BLaER1 treated with 17β-estradiol and CSF1 and Interleukin-3, amounts not matched to agents 10 nM and 100 nM (cell line): ENCODE results near the gene GRP.

Experiments
- H3K27ac ChIP-seq, 11 experiments: shearing (Covaris generic); formaldehyde crosslinking; 2 replicates each; pipeline ENCODE4 v1.8.1; 2022
- H3K27me3 ChIP-seq, 11 experiments: shearing (Covaris generic); formaldehyde crosslinking; 2 replicates each; pipeline ENCODE4 v1.8.1; 2022
- H3K36me3 ChIP-seq, 11 experiments: shearing (Covaris generic); formaldehyde crosslinking; 2 replicates each; pipeline ENCODE4 v1.8.1; 2022
- H3K4me1 ChIP-seq, 10 experiments: shearing (Covaris generic); formaldehyde crosslinking; 2 replicates each; pipeline ENCODE4 v1.8.1; 2022
- H3K4me2 ChIP-seq, 11 experiments: shearing (Covaris generic); formaldehyde crosslinking; 2 replicates each; pipeline ENCODE4 v1.8.1; 2022
- H3K4me3 ChIP-seq, 10 experiments: shearing (Covaris generic); formaldehyde crosslinking; 2 replicates each; pipeline ENCODE4 v1.8.1; 2022
- H3K9ac ChIP-seq, 11 experiments: shearing (Covaris generic); formaldehyde crosslinking; 2 replicates each; pipeline ENCODE4 v1.8.1; 2022
- H3K9me3 ChIP-seq, 11 experiments: shearing (Covaris generic); formaldehyde crosslinking; replicated peaks in 1 of 11; 2 replicates each; pipeline ENCODE4 v1.8.1; 2022
- H4K20me1 ChIP-seq, 11 experiments: shearing (Covaris generic); formaldehyde crosslinking; 2 replicates each; pipeline ENCODE4 v1.8.1; 2022
- Cebpa-rat ChIP-seq, 11 experiments: shearing (Covaris generic); IDR thresholded peaks; 2 replicates each; pipeline ENCODE4 v1.8.1; 2022

The GRP gene

DNA sequence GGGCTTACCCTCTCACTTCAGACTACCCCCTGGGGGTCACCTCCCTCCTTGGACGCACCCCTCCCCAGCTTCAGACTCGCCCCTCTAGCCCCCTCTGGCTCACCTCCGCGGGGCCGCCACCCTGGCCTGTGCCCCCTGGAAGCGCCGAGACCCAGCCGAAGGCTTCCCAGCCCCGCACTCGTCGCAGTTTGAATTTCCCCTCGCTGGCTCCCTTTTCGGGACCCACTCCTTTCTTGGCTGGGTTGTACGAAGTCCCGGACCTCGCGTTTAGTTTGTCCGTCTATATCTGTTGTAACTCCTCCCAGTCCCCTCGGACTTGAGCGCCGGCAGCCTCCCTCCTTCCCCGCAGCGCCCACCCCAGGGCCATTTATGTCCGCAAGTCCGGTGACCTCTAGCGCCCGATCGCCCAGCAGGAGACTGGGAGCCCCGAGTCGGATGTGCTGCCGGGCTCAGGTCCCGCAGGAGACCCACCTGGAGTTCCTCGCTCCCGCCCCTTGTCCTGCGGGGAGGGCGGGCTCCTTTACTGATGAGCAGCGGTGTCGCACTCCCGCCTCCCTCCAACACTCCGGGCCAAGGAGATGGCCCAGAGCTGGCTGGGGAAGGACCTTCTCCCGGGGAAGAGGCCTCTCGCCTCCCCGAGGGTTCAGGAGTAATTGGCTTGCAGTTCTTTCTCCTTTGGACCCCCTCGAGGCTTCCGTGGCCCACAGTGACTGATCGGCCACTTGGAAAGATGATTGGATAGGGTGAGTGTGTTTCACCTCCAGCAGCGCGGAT, 54.0 kb downstream of the GRP start:
- H4K20me1 ChIP-seq, result peaks cover 0 to under 1% (median 0%) of the 10 kb centered on the region in 11 experiments; a peak in 3 of 22 replicates
- no peaks in the 10 kb centered on the region for H3K36me3 ChIP-seq
- H3K4me3 ChIP-seq, result peak overlapping the region in 3 of 10 experiments; percentile 9 to 17 (median 15); a peak in 3 of 20 replicates
- no peak overlapping the region for H3K9ac ChIP-seq
- no peak overlapping the region for H3K4me2 ChIP-seq
- peaks cover 42 to 58% (median 52%) of the 10 kb centered on the region in 11 experiments for H3K9me3 ChIP-seq
- peaks cover 0 to 8% (median 4%) of the 10 kb centered on the region in 10 experiments; a peak in 5 of 20 replicates for H3K4me1 ChIP-seq
- H3K27me3 ChIP-seq, result peaks cover 59 to 77% (median 72%) of the 10 kb centered on the region in 11 experiments
- TF ChIP-seq Cebpa-rat (IDR thresholded peaks at IDR 0.05), result no peak
- no peak overlapping the region for H3K27ac ChIP-seq

DNA sequence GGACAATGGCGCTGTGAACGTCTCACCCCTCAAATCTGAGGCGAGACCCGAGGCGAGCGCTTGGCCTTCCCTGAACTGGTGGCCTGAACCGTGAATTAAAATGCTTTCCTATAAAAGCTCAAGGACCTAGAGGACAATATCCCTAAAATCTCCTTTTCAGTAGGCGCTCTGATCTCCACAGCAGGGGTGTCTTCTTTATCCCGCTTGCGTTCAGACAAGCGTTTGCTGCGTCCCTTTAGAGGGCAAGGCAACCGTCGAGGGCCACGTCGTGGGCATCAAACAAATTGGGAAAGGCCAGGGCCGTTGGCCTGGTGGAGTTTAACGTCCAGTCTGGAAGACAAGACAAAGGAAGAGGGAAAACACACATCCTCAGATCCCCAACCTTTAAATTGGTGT, 54.6 kb downstream of the GRP start:
- TF ChIP-seq Cebpa-rat (IDR thresholded peaks at IDR 0.05), result no peak
- Histone ChIP-seq H3K4me1 (peaks cover 0 to 3% (median 0%) of the 10 kb centered on the region in 10 experiments; a peak in 1 of 20 replicates), H3K27ac (no peak overlapping the region), H3K4me3 (no peak overlapping the region), H3K4me2 (no peak overlapping the region), H3K27me3 (peaks cover 53 to 71% (median 67%) of the 10 kb centered on the region in 11 experiments), H3K9ac (no peak overlapping the region), H3K9me3 (peaks cover 36 to 52% (median 46%) of the 10 kb centered on the region in 11 experiments), H3K36me3 (no peaks in the 10 kb centered on the region), H4K20me1 (no peaks in the 10 kb centered on the region; a peak in 2 of 22 replicates)

DNA sequence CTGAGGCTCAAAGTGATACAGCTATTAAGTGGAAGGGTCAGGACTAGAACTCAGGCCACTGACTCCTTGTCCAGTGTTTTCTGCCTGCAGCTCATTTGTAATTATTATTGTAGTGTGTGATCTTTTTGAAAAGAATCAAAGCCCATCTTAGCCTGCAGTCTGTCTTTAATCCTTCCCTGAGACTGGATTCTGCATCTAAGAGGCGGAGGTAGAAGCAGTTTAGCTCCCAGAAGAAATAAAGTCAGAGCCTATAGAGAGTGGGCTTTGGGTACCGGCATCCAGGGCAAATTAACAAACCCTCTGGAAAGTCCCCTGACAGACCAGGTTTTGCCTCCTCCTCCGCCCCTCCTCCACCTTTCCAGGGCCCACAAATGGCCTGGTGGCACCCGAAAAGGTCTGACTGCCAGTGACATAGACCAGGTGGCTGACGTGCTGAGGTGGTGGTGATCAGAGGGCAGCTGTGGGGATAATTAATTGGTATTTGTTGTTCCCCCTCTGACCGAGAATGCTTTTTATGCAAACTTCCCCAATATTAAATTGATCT, 55.5 kb downstream of the GRP start:
- Histone ChIP-seq H3K4me1 (peaks cover 0 to 1% (median 0%) of the 10 kb centered on the region in 10 experiments; a peak in 1 of 20 replicates), H3K9me3 (peaks cover 35 to 43% (median 42%) of the 10 kb centered on the region in 11 experiments), H3K4me2 (no peak overlapping the region), H3K9ac (no peak overlapping the region), H3K27ac (no peak overlapping the region), H3K27me3 (peaks cover 44 to 62% (median 57%) of the 10 kb centered on the region in 11 experiments), H3K36me3 (no peaks in the 10 kb centered on the region), H4K20me1 (no peaks in the 10 kb centered on the region; a peak in 1 of 22 replicates), H3K4me3 (no peak overlapping the region)
- TF ChIP-seq Cebpa-rat (IDR thresholded peaks at IDR 0.05), result no peak

DNA sequence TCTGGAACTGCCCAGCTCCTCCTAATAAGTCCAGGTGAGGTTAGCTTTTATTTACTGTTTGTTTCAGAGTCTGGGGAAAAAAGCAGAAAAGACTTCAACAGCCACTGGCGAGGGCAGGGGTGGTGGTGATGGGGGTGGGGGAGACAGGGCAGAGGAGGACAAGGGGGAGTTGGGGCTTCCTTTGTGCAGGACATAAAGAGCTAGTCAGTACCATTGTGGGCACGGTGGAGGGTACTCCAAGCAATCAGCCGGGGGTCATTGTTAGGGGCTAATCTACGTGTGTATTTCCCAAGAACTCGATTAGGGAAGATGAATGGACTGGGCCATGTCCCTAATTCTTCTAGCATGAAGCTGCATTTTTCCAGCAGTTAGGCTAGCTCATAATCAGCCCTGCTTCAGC, 56.1 kb downstream of the GRP start:
- Histone ChIP-seq H3K27me3 (peaks cover 38 to 56% (median 51%) of the 10 kb centered on the region in 11 experiments), H3K4me1 (peaks cover 0 to 7% (median 0%) of the 10 kb centered on the region in 10 experiments; a peak in 2 of 20 replicates), H4K20me1 (no peaks in the 10 kb centered on the region; a peak in 1 of 22 replicates), H3K9ac (no peak overlapping the region), H3K4me2 (no peak overlapping the region), H3K36me3 (no peaks in the 10 kb centered on the region), H3K27ac (no peak overlapping the region), H3K9me3 (peaks cover 35 to 38% (median 37%) of the 10 kb centered on the region in 11 experiments), H3K4me3 (no peak overlapping the region)
- TF ChIP-seq Cebpa-rat (IDR thresholded peaks at IDR 0.05), result no peak

DNA sequence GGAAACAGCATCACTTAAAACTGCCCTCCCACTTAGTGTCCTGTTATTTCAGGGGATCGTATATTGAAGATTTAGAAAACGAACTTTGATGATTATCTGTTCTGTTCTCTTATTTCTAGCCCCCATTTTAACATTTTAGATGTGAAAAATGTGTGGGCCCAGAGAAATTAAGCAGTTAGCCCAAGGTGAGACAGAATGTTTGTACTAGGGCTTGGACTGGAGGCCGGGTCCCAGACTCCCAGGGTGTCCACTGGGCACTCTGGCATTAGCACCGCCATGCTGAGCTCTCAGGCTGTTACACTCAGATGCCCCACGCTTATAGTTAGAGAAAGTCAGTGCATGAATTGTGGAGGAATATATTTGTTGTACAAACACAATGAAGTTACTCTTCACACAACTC, 58.8 kb downstream of the GRP start:
- peaks cover 0 to 8% (median 0%) of the 10 kb centered on the region in 10 experiments; a peak in 2 of 20 replicates for H3K4me1 ChIP-seq
- H3K27ac ChIP-seq, result no peak overlapping the region
- H3K36me3 ChIP-seq, result no peaks in the 10 kb centered on the region
- no peak for TF ChIP-seq Cebpa-rat (IDR thresholded peaks at IDR 0.05)
- peaks cover 8 to 11% (median 9%) of the 10 kb centered on the region in 11 experiments for H3K9me3 ChIP-seq
- no peak overlapping the region for H3K9ac ChIP-seq
- no peak overlapping the region for H3K4me2 ChIP-seq
- H4K20me1 ChIP-seq, result no peaks in the 10 kb centered on the region
- no peak overlapping the region for H3K4me3 ChIP-seq
- H3K27me3 ChIP-seq, result peaks cover 11 to 28% (median 24%) of the 10 kb centered on the region in 11 experiments

DNA sequence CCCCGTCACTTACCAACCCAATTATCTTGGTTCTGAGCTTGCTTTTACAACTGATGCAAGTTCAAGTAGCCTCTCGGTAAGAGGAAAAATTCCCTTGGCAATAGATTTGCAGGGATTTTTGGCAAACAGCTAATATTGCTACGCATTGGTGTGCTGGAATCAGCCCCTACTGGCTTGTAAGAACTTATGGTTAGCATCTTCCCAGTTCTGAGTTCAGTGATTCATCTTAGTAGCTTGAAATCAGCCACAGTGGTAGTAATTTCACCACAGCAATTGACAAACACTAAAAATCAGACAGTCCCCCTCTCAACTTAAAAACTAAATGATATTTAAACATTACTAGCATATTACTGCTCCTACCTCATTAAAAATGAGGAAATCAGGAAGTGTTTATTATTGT, 59.2 kb downstream of the GRP start:
- H4K20me1 ChIP-seq, result no peaks in the 10 kb centered on the region
- no peaks in the 10 kb centered on the region for H3K36me3 ChIP-seq
- no peak overlapping the region for H3K4me2 ChIP-seq
- no peak overlapping the region for H3K9ac ChIP-seq
- no peak for TF ChIP-seq Cebpa-rat (IDR thresholded peaks at IDR 0.05)
- peaks cover 4 to 7% (median 5%) of the 10 kb centered on the region in 11 experiments; a peak in 21 of 22 replicates for H3K9me3 ChIP-seq
- peaks cover 0 to 8% (median 0%) of the 10 kb centered on the region in 10 experiments; a peak in 2 of 20 replicates for H3K4me1 ChIP-seq
- H3K27me3 ChIP-seq, result peaks cover 7 to 24% (median 20%) of the 10 kb centered on the region in 11 experiments
- H3K4me3 ChIP-seq, result no peak overlapping the region
- H3K27ac ChIP-seq, result no peak overlapping the region

DNA sequence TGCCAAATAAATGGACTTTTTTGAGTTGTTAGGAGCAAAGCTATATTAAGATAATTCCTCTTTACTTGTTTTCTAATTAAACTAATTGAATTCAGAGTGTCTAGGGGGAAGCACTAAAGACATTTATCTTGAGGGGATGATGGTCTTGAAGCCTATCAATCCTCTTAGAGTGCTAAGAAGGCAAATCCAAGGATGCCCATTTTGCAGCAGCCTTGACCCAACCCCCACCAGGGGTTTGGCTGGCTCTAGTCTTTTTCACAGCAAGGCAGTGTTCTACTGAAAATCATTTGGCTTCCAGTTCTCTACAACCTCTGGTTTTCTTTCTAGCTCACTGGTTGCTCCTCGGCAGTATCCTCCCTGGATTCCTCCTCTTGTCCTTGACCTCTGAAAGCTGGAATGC, 59.8 kb downstream of the GRP start:
- Histone ChIP-seq H3K4me3 (no peak overlapping the region), H3K27ac (no peak overlapping the region), H3K4me1 (peaks cover 0 to 8% (median 0%) of the 10 kb centered on the region in 10 experiments; a peak in 2 of 20 replicates), H3K4me2 (no peak overlapping the region), H3K9ac (no peak overlapping the region), H3K27me3 (peaks cover 2 to 19% (median 15%) of the 10 kb centered on the region in 11 experiments), H4K20me1 (no peaks in the 10 kb centered on the region), H3K9me3 (peaks cover 0 to 1% (median under 1%) of the 10 kb centered on the region in 11 experiments; a peak in 9 of 22 replicates), H3K36me3 (no peaks in the 10 kb centered on the region)
- TF ChIP-seq Cebpa-rat (IDR thresholded peaks at IDR 0.05), result no peak
